Measurements from ENCODE around the gene ZCCHC8. TPM values are rescaled to one million over a fixed set of nuclear protein-coding genes. Genes with fewer than 3 reads are reported as not detected.

Gene ZCCHC8

Small RNAs within 50 kb of the gene (small RNA-seq; reads per million reads assigned to genes)
- not detected for gene RF00411 (ENCODE audit: insufficient read depth)
